ENCODE measurements around the gene IKZF4.
"Not testable (repeated sequence)": the region's sequence is repeated elsewhere in the genome, so short reads cannot be mapped to it uniquely, and the experiment has no call there.

The IKZF4 gene

GRCh38 chr12:56042430-56042813 lies 21.6 kb downstream of the IKZF4 start:
- not testable (repeated sequence) for ATAC-seq, H3K9me3 Mint-ChIP-seq
- H3K4me1 Mint-ChIP-seq: peaks cover 81% of the 10 kb centered on the region

GRCh38 chr12:56042843-56043242 lies 22.0 kb downstream of the IKZF4 start:
- Mint-ChIP-seq H3K27ac (peak overlapping the region; percentile 98 to 99), H3K4me1 (peaks cover 78% of the 10 kb centered on the region), H3K9me3 (no peaks in the 10 kb centered on the region), H3K4me3 (peak overlapping the region; percentile 93 to 100), H3K27me3 (no peaks in the 10 kb centered on the region)
- no peak for ATAC-seq
- no peak for DNase-seq

More at GRCh38 chr12:56042430-56042813, 21.6 kb downstream of the IKZF4 start:
- H3K27ac Mint-ChIP-seq: peak overlapping the region; percentile 98 to 99
- H3K27me3 Mint-ChIP-seq, DNase-seq: not testable (repeated sequence)
- peak overlapping the region; percentile 93 to 100 for H3K4me3 Mint-ChIP-seq

GRCh38 chr12:56046027-56046780 lies 25.4 kb downstream of the IKZF4 start:
- no peak for DNase-seq
- Mint-ChIP-seq H3K4me3 (peak overlapping the region in 1 of 2 donors; percentile 1), H3K27me3 (no peaks in the 10 kb centered on the region), H3K27ac (peak overlapping the region in 1 of 2 donors; percentile 78), H3K4me1 (peaks cover 44% of the 10 kb centered on the region), H3K9me3 (no peaks in the 10 kb centered on the region)
- ATAC-seq: no peak

- Mint-ChIP-seq H3K27me3 (no peaks in the 10 kb centered on the region), H3K9me3 (no peaks in the 10 kb centered on the region), H3K4me1 (peaks cover 7% of the 10 kb centered on the region), H3K27ac (no peak overlapping the region), H3K4me3 (no peak overlapping the region)
- ATAC-seq (no peak), DNase-seq (no peak)
Observed at GRCh38 chr12:56053407-56053893, 32.6 kb downstream of the IKZF4 start.

GRCh38 chr12:56059964-56060363 lies 39.1 kb downstream of the IKZF4 start:
- not testable (repeated sequence) for DNase-seq, H3K4me3 Mint-ChIP-seq, H3K27ac Mint-ChIP-seq, H3K9me3 Mint-ChIP-seq, H3K4me1 Mint-ChIP-seq, ATAC-seq, H3K27me3 Mint-ChIP-seq

GRCh38 chr12:56061982-56062381 lies 41.1 kb downstream of the IKZF4 start:
- Mint-ChIP-seq H3K27ac (peak overlapping the region in 1 of 2 donors; percentile 81), H3K4me3 (no peak overlapping the region), H3K27me3 (no peaks in the 10 kb centered on the region), H3K4me1 (peaks cover 3% of the 10 kb centered on the region), H3K9me3 (no peaks in the 10 kb centered on the region)
- ATAC-seq (no peak), DNase-seq (no peak)

GRCh38 chr12:56062996-56063395 lies 42.2 kb downstream of the IKZF4 start:
- DNase-seq (no peak), ATAC-seq (no peak)
- H3K27ac Mint-ChIP-seq: no peak overlapping the region
- no peaks in the 10 kb centered on the region for H3K9me3 Mint-ChIP-seq
- H3K4me1 Mint-ChIP-seq: peaks cover 7% of the 10 kb centered on the region
- H3K27me3 Mint-ChIP-seq: no peaks in the 10 kb centered on the region
- H3K4me3 Mint-ChIP-seq: no peak overlapping the region

GRCh38 chr12:56071648-56072047 lies 50.8 kb downstream of the IKZF4 start:
- H3K4me1 Mint-ChIP-seq: peaks cover 7% of the 10 kb centered on the region

GRCh38 chr12:56074396-56074795 lies 53.6 kb downstream of the IKZF4 start:
- DNase-seq (no peak), ATAC-seq (no peak)
- peaks cover 6% of the 10 kb centered on the region for H3K4me1 Mint-ChIP-seq
- no peak overlapping the region for H3K27ac Mint-ChIP-seq
- H3K27me3 Mint-ChIP-seq: no peaks in the 10 kb centered on the region
- H3K4me3 Mint-ChIP-seq: no peak overlapping the region
- no peaks in the 10 kb centered on the region for H3K9me3 Mint-ChIP-seq

More at GRCh38 chr12:56071648-56072047, 50.8 kb downstream of the IKZF4 start:
- Mint-ChIP-seq H3K27ac (no peak overlapping the region), H3K27me3 (no peaks in the 10 kb centered on the region), H3K4me3 (no peak overlapping the region), H3K9me3 (no peaks in the 10 kb centered on the region)
- DNase-seq: no peak
- no peak for ATAC-seq

GRCh38 chr12:56077966-56078365 lies 57.1 kb downstream of the IKZF4 start:
- H3K4me3 Mint-ChIP-seq, H3K9me3 Mint-ChIP-seq: not testable (repeated sequence)
- peaks cover 25% of the 10 kb centered on the region for H3K27me3 Mint-ChIP-seq

GRCh38 chr12:56078427-56078826 lies 57.6 kb downstream of the IKZF4 start:
- Mint-ChIP-seq H3K4me3 (peak overlapping the region; percentile 85 to 91), H3K27ac (no peak overlapping the region), H3K4me1 (peaks cover 26% of the 10 kb centered on the region), H3K27me3 (peaks cover 25% of the 10 kb centered on the region), H3K9me3 (no peaks in the 10 kb centered on the region)
- no peak for DNase-seq
- no peak for ATAC-seq

More at GRCh38 chr12:56077966-56078365, 57.1 kb downstream of the IKZF4 start:
- DNase-seq, ATAC-seq: not testable (repeated sequence)
- peak overlapping the region in 1 of 2 donors; percentile 27 for H3K27ac Mint-ChIP-seq
- peaks cover 26% of the 10 kb centered on the region for H3K4me1 Mint-ChIP-seq

- peak; percentile 71 for ATAC-seq
- Mint-ChIP-seq H3K27ac (no peak overlapping the region), H3K27me3 (peaks cover 25% of the 10 kb centered on the region), H3K4me3 (peak overlapping the region; percentile 85 to 91), H3K9me3 (no peaks in the 10 kb centered on the region), H3K4me1 (peaks cover 26% of the 10 kb centered on the region)
- DNase-seq: peak; percentile 53 to 55
Observed at GRCh38 chr12:56078931-56079722, 58.3 kb downstream of the IKZF4 start.

- ATAC-seq (peak; percentile 82), DNase-seq (peak; percentile 45 to 61)
- Mint-ChIP-seq H3K9me3 (no peaks in the 10 kb centered on the region), H3K4me3 (peak within 1 kb of the TSS; percentile 85 to 91), H3K27ac (no peak within 1 kb of the TSS), H3K27me3 (peaks cover 25% of the 10 kb centered on the region), H3K4me1 (peaks cover 26% of the 10 kb centered on the region)
Observed at GRCh38 chr12:56079723-56080555, 59.1 kb downstream of the IKZF4 start, which contains the start of gene ERBB3. Gene ERBB3 (plus strand): TSS chr12:56080165. CDS start chr12:56080301, 136 bp downstream.

GRCh38 chr12:56080556-56081138 lies 59.8 kb downstream of the IKZF4 start:
- no peak for ATAC-seq
- no peak overlapping the region for H3K27ac Mint-ChIP-seq
- no peak for DNase-seq
- H3K9me3 Mint-ChIP-seq: no peaks in the 10 kb centered on the region
- H3K4me1 Mint-ChIP-seq: peaks cover 26% of the 10 kb centered on the region
- H3K27me3 Mint-ChIP-seq: peaks cover 25% of the 10 kb centered on the region
- peak overlapping the region; percentile 85 to 91 for H3K4me3 Mint-ChIP-seq

Data from stimulated activated naive CD8-positive, alpha-beta T cell treated with anti-CD3 and anti-CD28 coated beads, Interleukin-15, amount 100 ng/mL, for 72 hours (primary cell).